ENCODE results near the gene TKT.

DNA sequence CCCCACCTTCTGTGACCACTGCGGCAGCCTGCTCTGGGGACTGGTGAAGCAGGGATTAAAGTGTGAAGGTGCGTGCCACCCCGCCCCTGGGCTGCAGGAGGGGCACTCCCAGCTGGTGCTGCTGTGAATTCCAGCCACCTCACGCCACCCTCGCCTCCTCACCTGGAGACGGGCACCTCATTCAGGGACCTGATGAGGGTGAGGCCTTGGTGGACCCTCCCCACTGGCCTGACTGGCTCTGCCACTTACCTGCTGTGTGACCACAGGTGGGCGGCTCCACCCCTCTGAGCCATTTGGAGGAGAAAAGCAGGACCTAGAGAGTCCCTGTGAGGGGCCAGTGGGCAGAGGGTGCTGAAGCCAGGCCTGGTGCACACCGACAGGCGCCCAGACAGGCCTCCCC, 72.3 kb downstream of the TKT start:
- TF ChIP-seq, protein P1, sequence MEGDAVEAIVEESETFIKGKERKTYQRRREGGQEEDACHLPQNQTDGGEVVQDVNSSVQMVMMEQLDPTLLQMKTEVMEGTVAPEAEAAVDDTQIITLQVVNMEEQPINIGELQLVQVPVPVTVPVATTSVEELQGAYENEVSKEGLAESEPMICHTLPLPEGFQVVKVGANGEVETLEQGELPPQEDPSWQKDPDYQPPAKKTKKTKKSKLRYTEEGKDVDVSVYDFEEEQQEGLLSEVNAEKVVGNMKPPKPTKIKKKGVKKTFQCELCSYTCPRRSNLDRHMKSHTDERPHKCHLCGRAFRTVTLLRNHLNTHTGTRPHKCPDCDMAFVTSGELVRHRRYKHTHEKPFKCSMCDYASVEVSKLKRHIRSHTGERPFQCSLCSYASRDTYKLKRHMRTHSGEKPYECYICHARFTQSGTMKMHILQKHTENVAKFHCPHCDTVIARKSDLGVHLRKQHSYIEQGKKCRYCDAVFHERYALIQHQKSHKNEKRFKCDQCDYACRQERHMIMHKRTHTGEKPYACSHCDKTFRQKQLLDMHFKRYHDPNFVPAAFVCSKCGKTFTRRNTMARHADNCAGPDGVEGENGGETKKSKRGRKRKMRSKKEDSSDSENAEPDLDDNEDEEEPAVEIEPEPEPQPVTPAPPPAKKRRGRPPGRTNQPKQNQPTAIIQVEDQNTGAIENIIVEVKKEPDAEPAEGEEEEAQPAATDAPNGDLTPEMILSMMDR (IDR thresholded peaks at IDR 0.05; ENCODE audit: insufficient read depth, low read length), result no peak
- TF ChIP-seq GABPA (IDR thresholded peaks at IDR 0.05; ENCODE audit: low read depth) (no peak), POLR2AphosphoS5 (IDR thresholded peaks at IDR 0.05; ENCODE audit: low read depth) (peak; percentile 30; the same call in 1 of the 2 replicates)
- TF ChIP-seq, protein P2, sequence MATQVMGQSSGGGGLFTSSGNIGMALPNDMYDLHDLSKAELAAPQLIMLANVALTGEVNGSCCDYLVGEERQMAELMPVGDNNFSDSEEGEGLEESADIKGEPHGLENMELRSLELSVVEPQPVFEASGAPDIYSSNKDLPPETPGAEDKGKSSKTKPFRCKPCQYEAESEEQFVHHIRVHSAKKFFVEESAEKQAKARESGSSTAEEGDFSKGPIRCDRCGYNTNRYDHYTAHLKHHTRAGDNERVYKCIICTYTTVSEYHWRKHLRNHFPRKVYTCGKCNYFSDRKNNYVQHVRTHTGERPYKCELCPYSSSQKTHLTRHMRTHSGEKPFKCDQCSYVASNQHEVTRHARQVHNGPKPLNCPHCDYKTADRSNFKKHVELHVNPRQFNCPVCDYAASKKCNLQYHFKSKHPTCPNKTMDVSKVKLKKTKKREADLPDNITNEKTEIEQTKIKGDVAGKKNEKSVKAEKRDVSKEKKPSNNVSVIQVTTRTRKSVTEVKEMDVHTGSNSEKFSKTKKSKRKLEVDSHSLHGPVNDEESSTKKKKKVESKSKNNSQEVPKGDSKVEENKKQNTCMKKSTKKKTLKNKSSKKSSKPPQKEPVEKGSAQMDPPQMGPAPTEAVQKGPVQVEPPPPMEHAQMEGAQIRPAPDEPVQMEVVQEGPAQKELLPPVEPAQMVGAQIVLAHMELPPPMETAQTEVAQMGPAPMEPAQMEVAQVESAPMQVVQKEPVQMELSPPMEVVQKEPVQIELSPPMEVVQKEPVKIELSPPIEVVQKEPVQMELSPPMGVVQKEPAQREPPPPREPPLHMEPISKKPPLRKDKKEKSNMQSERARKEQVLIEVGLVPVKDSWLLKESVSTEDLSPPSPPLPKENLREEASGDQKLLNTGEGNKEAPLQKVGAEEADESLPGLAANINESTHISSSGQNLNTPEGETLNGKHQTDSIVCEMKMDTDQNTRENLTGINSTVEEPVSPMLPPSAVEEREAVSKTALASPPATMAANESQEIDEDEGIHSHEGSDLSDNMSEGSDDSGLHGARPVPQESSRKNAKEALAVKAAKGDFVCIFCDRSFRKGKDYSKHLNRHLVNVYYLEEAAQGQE (IDR thresholded peaks at IDR 0.05; ENCODE audit: insufficient replicate concordance, low read depth), result no peak

All from HL-60 (cell line).